Stimulated activated CD8-positive, alpha-beta memory T cell treated with anti-CD3 and anti-CD28 coated beads, Interleukin-2, amount 100 ng/mL, for 1 hour (primary cell): ENCODE measurements around the gene IGFBP6.

Source experiments
- DNase-seq, 2 donors: peaks; one replicate each; pipeline ENCODE4 v3.0.0-alpha.2; 2020; ENCODE audit warnings: low read depth in 2 of 2

Gene IGFBP6, protein sequence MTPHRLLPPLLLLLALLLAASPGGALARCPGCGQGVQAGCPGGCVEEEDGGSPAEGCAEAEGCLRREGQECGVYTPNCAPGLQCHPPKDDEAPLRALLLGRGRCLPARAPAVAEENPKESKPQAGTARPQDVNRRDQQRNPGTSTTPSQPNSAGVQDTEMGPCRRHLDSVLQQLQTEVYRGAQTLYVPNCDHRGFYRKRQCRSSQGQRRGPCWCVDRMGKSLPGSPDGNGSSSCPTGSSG

DNA sequence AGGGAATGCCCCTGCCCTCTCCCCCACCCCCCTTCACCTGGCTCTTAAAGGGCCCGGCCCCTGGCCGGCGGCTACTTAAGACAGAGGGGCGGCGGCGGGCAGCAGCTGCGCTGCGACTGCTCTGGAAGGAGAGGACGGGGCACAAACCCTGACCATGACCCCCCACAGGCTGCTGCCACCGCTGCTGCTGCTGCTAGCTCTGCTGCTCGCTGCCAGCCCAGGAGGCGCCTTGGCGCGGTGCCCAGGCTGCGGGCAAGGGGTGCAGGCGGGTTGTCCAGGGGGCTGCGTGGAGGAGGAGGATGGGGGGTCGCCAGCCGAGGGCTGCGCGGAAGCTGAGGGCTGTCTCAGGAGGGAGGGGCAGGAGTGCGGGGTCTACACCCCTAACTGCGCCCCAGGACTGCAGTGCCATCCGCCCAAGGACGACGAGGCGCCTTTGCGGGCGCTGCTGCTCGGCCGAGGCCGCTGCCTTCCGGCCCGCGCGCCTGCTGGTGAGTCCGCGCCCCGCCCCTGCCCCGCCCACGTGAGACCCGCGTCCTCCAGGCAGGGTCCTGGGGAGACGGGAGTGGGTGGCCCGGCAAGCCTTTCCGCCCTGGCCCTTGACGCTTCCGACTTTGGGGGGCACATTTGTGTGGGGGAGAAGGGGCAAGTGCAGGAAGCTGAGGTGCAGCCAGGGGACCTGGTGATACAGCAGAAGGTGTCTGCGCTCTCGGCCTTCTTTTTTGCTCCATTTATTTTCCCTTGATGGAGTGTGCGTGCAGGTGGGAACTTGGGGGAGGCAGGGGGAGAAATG, at the start of gene IGFBP6:
Gene IGFBP6 (plus strand): TSS at position 104 of the 790 bp plus-strand sequence. CDS start 51 bp downstream, at position 155.
- peak; percentile 12 to 35 for DNase-seq

DNA sequence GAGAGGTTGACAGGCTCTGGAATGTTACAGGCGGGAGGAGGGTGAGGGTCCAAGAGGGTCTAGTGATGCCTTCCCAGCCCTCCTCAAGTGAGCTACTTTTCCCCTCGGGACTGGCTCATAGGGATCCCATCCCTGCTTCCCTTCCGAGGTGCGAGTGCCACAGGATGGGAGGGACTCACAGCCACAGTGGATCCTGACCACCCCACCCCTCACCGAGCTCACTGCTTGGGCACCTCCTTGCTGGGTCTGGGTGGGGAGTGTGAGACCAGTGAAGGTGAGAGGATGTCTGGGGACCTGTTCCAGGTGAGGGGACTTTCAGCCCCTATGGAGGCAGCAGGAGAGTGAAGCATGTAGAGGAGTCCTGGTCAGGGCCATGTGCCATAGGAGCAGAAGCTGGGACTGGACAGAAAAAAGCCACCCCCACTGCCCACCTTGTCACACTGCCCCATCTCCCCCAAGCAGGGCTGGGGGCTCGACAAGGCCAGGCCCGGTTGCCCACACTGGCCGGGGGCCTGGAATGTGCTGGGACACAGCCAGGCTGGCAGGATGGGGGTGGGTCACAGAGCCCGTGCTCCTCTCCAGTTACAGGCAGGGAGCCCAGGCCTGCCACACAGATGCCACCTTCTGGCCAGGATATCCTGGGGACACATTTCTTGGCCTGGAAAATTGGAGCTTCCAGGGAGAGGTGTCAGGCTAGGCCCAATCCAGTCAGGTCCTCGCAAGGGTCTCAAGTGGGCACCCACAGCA, 49.3 kb upstream of the IGFBP6 start:
- DNase-seq = no peak

DNA sequence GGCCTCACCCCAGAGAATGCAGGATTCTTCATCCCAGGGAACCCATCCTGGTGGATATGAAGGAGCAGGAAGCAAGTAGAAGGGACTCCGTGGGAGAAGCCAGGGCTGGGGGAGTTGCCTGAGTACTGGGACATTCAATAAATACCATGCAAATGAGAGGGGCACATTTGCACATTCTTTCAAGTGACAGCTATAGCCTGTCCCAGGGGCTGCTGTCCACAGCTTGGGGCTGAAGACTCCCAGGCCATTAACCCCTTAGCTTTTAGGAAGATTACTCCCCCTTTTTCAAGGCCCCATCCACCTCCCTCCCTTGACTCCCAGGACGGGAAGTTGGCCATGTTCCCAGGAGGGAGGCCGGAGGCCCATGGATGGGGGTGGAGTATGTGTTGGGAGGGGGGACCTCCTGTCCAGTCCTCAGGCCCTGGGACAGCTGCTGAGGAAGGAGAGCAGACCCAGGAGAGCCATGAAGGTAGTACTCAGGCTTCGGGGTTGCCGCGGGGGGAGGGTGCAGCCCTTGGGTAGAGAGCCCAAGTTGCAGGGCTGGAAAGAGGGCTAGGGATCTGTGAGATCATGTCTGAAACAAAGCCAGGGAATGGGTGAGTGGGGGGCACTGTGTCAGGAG, 48.6 kb upstream of the IGFBP6 start:
- DNase-seq = no peak

DNA sequence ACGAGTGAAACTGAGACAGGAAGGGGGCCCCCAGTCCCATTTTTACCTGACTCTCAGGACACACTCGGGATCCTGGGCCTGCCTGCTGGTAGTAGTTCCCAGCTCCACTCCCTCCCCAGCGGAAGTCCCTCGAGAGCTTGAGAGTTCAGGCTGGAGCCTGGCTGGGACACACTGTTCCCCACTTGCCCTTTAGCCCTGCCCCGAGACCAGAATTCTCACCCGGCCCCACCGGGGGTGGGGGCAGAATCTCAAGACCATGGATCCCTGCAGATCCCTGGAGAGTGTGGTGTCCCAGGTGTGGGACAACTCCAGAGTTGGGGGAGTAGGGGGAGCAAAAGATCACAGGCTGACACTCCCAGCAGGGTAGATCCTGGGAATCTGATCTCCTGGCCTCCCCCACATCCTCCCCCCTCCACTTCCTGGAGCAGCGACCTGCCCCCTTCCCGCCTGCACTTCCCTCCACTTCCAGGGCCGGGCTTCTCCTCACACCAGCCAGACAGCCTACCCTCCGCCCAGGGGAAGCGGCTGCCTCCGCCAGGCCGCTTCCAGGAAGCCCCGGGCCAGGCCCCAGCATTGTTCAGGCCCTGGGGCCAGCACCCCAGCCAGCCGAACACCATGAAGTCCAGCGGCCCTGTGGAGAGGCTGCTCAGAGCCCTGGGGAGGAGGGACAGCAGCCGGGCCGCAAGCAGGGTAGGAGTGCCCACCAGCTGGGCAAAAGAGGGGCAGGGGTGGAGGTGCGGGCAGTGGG, 47.7 kb upstream of the IGFBP6 start, which contains the start of gene TNS2:
Gene TNS2 (plus strand): TSS at position 495 of the 748 bp plus-strand sequence. CDS start 121 bp downstream, at position 616.
- no peak for DNase-seq

DNA sequence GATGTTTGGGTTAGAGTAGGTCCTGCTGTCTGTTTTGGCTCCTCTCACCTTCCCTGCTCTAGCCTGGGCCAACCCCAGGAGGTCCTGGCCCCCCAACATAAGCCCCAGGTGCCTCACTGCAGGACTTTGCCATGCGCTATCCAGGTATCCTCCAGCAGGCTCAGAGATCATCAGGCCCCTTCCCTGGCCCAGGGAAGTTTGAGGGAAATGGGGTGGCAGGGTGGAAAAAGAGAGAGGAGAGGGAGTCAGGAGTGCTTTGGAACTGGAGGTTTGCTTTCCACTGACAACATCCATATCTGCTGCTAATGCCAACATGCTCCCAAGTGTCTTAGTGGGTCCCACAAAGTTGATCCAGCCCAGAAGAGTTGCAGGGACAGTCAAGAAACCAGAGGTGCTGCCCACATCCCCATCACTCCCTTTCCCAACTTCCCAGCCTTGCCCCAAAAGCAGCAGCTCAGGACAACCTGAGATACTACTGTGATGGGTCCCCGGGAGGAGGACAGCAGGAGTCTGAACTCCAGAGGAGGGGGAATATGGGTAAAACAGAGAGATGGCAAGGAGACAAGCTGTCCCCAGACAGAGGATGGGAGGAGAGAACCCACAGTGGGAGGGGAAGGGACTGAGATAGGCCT, 46.9 kb upstream of the IGFBP6 start:
- DNase-seq = no peak

DNA sequence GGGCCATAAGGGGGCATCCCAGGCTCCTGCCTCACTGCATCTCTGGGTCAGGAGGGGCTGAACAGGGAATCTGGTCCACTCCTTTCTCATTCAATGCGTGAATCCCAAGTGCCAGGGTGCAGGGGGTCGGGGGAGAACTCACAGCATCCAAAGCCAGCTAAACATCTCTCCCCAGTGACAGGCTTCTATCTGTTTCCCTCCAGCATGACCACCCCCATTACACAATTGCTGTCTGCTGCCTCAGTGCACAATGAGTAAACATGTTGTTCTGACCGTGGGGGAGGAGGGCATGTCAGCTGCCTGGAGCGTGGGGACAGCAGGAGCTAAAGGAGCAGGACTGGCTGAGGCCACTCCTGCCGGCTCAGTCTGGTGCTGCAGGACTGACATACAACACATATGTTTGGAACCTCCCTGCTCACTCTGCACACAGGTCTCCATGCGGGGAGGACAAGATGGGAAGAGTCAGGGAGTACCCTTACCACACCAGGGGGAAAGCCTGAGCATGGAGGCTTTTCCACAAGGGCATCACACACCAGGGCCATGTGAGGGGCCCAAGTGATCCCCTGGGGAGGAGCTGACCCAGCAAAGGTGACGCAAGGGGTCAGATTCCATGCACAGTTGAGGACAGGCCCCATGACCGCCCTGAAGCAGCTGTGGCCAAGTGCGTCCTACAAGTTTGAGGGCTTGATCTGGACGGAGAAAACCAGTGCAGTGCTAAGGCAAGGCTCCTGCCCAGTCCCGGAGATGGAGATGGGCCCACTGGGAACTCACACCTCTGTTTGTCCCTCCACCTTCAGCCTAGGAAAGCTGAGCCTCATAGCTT, 46.2 kb upstream of the IGFBP6 start:
- no peak for DNase-seq

DNA sequence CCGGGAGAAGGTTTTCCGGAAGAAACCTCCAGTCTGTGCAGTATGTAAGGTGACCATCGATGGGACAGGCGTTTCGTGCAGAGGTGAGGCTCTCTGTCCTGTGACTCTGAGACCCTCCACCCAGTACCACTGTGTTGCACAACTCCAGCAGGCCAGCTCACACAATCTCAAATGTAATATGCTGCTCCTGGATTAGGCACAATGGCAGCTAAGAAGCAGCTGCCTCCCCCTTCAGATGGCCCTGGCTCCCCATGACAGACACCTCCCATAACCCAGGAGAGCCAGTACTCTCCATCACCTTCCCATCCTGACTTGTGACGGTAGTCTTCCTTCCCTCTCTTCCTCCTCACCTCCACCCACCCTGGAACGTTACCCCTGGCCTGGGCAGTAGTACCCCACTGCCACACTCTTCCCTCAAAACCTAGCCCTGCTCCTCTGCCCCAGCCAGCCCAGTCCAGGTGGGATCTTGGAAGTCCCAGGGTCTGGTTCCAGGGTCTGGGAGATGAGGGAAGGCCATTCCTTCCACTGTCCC, 45.5 kb upstream of the IGFBP6 start:
- no peak for DNase-seq

DNA sequence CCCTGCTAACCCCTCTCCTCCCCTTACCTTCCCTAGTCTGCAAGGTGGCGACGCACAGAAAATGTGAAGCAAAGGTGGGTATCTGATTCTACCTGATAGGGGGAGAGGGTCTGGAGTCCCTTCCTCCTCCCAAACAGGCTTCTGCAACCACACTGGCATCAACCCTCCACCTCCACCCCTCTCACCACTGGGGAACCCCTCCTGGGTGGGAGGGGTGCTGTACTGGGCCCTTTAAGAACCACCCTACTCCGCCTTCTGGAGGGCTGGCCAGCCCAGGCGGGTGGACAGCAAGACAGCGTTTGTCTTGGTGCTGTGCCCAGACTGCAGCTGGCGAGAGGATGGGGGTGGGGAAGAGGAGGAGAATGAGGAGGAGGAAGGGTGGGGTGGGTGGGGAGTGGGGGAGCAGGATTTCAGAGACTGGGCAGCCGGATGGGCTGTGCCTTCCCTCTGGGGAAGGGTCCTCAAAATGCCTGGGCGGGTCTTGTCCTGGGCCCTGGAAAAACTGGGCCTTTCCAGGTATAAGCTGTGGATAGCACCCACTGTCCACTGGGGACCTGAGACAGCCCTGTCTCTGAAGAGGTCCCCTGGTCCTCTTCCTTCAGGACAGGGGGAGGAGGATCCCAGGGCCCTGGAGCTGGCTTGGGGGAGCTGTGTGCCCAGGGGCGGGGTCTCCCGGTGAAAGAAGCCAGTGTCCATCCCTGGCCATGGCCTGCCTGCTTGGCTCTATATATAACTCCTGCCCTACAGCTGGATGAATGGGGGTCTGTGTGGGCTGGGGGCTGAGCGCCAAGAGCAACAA, 44.8 kb upstream of the IGFBP6 start:
- DNase-seq = no peak

DNA sequence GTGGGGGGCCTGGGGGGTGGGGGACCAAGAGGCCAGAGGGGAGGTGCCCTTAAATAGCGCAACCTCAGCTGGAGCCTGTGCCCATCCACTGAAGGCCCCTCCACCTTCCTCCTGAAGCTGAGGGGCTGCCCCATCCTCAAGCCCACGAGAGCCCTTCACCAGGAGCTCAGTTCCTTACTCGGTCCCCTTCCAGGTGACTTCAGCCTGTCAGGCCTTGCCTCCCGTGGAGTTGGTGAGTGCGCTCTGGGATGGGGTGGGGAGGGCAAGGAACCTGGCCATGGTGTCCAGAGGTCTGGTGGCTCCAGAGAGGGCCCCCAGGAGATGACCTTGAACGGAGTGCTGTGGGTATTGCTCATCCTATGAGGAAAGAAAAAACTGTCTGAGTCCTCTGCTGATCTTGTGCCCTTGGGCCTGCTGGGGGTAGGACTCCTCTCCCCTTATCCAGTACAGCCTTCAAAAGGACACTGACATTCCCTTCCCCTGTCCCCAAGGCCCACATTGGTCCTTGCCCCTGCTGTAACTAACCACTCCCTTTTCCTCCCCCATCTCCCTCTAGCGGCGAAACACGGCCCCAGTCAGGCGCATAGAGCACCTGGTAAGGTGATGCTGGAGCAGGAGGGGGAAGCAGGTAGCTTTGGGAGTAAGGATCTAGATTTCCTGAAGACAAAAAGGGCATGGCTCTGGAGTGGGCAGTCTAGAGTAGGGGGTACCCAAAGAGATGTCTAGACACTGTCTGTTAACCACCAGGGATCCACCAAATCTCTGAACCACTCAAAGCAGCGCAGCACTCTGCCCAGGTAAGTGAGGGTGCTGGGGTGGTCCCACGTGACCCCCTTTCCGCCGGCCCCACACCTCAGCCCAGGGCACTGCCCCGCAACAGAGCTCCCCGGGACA, 44.0 kb upstream of the IGFBP6 start:
- DNase-seq = peak in 1 of 2 donors; percentile 17

DNA sequence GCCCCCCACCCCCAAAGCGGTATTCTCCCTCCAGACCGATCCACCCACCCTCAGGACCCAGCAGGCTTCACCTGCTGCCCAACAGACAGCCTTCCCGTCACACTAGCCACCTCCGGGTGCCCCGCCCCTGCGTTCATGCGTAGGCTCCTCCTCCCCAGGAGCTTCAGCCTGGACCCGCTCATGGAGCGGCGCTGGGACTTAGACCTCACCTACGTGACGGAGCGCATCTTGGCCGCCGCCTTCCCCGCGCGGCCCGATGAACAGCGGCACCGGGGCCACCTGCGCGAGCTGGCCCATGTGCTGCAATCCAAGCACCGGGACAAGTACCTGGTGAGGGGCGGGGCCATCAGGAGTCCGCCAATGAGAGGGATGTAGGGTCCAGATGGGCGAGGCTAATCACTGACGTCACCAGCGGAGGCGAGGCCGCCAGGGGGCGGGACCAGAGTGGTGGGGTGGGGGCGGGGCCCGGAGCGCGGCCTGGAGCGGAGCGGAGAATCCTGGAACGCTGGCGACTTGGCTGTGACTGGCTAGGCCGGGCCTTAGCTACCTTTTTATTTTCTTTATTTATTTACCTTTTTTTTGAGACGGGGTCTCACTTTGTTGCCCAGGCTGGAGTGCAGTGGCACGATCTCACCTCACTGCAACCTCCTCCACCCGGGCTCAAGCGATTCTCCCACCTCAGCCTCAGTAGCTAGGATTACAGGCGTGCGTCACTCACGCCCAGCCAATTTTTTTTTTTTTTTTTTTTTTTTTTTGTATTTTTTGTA, 43.2 kb upstream of the IGFBP6 start:
- peak; percentile 79 to 86 for DNase-seq

DNA sequence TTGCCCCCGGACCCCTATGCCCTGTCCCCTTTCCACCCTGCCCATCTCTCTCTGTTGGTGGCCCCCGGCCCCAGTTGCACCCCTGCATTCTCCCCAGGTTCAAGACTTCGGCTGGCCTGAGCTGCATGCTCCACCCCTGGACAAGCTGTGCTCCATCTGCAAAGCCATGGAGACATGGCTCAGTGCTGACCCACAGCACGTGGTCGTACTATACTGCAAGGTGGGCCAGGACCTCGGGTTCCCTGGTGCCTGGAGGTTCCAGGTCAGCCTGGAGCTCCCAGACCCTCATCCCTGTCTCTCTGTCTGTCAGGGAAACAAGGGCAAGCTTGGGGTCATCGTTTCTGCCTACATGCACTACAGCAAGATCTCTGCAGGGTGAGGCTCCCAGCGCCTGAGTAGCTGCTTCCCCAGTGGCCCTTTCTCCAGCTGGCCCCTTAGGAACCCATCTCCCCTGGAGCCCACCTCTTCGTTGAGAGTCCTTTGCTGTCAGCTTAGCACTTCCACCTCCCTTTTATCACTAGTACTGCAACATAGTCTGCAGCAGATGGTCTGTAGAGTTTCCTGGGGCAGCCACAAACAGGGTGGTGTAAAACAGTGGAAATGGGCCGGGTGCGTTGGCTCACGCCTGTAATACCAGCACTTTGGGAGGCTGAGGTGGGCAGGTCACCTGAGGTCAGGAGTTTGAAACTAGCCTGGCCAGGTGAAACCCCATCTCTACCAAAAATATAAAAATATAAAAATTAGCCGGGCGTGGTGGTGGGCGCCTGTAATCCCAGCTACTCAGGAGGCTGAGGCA, 41.8 kb upstream of the IGFBP6 start:
- no peak for DNase-seq

DNA sequence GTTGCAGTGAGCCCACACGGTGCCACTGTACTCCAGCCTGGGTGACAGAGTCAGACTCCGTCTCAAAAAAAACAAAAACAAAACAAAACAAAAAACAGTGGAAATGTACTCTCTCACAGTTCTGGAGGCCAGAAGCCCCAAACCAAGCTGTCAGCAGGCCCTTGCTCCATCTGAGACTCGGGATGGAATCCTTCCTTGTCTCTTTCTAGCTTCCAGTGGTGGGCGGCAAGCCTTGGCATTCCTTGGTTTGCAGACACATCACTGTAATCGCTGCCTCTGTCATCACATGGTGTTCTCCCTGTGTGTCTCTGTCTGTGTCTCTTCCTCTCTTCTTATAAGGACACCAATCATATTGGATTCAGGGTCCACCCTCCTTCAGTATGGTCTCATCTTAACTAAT, 41.2 kb upstream of the IGFBP6 start:
- DNase-seq = no peak

DNA sequence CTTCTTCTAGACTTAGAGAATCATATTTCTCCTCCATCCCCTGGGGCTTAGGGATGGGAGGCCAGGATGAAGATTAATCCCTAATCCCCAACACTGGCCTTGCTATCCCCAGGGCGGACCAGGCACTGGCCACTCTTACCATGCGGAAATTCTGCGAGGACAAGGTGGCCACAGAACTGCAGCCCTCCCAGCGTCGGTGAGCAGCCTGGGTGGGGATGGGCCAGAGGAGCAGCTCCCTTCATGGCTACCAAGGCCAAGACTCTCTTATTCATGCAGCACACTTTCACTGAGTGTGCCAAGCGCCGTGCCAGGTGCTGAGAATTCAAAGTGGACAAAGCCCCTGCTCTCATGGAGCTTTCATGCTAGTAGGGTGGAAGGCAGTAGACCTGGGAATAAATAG, 40.6 kb upstream of the IGFBP6 start:
- no peak for DNase-seq

DNA sequence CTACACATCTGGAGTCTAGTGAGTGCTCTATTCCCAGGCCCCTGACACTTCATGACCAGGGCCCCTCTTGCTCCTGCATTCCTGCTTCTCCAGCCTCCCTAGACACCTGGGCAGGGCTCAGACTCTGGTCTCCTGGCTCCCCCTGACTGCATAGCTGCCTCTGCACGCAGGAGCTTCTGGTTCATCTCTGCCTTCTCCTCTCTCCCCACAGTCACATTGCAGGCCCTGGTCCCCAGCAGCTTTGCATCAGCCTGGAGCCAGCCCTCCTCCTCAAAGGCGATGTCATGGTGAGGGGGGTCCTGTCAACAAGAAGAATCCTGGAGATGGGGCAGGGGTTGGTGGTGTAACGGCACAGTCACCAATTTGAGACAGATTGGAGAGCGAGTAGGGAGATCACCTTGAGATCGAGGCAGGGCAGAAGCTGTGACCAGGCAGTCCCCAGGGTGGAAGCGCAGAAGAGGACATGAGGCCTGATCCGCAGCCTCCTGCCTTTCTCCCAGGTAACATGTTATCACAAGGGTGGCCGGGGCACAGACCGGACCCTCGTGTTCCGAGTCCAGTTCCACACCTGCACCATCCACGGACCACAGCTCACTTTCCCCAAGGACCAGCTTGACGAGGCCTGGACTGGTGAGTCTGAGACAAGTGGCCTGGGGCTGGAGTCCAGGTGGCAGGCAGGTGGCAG, 39.5 kb upstream of the IGFBP6 start:
- no peak for DNase-seq

DNA sequence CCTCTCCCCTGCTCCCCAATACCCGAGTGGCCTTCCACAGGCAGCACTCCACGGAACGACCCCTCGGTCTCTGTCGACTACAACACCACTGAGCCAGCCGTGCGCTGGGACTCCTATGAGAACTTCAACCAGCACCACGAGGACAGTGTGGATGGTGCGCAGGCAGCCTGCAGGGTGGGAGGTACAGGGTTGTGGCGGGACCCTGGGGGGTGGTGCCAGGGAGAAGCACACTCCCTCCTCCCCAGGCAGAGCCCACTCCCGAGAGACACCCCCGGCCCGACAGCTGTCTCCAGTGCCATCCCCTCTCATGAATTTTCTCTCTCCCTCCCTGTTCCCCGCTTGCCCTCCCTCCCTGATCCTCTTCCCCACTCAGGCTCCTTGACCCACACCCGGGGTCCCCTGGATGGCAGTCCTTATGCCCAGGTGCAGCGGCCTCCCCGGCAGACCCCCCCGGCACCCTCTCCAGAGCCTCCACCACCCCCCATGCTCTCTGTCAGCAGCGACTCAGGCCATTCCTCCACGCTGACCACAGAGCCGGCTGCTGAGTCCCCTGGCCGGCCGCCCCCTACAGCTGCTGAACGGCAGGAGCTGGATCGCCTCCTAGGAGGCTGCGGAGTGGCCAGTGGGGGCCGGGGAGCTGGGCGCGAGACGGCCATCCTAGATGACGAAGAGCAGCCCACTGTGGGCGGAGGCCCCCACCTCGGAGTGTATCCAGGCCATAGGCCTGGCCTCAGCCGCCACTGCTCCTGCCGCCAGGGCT, 38.6 kb upstream of the IGFBP6 start:
- DNase-seq = no peak
